Measurements from ENCODE around the gene PWWP2B.

Gene PWWP2B

GRCh38 chr10:132451506-132452215 lies 54.7 kb downstream of the PWWP2B start:
- Histone ChIP-seq H3K4me1 (ENCODE audit: insufficient read depth, poor library complexity, severe bottlenecking) (peaks cover 25% of the 10 kb centered on the region), H3K36me3 (ENCODE audit: low read depth) (no peaks in the 10 kb centered on the region), H3K9me3 (ENCODE audit: severe bottlenecking) (no peaks in the 10 kb centered on the region), H3K27me3 (ENCODE audit: insufficient read depth, poor library complexity, severe bottlenecking) (no peaks in the 10 kb centered on the region), H3K27ac (ENCODE audit: poor library complexity, severe bottlenecking) (no peak overlapping the region), H3K4me3 (ENCODE audit: severe bottlenecking) (no peak overlapping the region)
- TF ChIP-seq CTCF (IDR thresholded peaks at IDR 0.05; ENCODE audit: poor library complexity, severe bottlenecking), result no peak
- ATAC-seq (ENCODE audit: low read depth) (no peak), DNase-seq (ENCODE audit: low spot score) (no peak)

DNA sequence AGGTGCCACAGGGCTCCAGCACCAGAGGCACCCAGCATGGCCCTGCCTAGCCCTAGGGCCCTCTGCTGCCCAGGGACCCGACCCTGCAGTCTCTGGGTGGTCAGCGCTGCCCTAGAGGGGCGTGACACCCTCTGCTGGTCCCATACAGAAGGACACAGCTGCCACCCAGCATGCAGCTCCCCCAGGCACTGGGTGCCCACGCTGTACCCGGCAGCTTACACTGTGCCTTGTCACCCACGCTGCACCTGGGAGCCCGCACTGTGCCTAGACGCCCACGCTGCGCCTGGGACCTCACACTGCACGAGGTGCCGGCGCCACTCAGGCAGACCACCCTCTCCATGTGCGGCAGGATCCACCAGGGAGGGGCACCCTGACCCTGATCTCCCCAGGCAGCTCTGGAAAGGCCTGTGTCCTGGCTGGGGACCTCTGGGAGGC lies 55.2 kb downstream of the PWWP2B start:
- DNase-seq (ENCODE audit: low spot score), result no peak
- Histone ChIP-seq H3K27ac (ENCODE audit: poor library complexity, severe bottlenecking) (no peak overlapping the region), H3K4me3 (ENCODE audit: severe bottlenecking) (no peak overlapping the region), H3K27me3 (ENCODE audit: insufficient read depth, poor library complexity, severe bottlenecking) (no peaks in the 10 kb centered on the region), H3K36me3 (ENCODE audit: low read depth) (no peaks in the 10 kb centered on the region), H3K4me1 (ENCODE audit: insufficient read depth, poor library complexity, severe bottlenecking) (peaks cover 21% of the 10 kb centered on the region), H3K9me3 (ENCODE audit: severe bottlenecking) (no peaks in the 10 kb centered on the region)
- no peak for TF ChIP-seq CTCF (IDR thresholded peaks at IDR 0.05; ENCODE audit: poor library complexity, severe bottlenecking)
- ATAC-seq (ENCODE audit: low read depth), result no peak

DNA sequence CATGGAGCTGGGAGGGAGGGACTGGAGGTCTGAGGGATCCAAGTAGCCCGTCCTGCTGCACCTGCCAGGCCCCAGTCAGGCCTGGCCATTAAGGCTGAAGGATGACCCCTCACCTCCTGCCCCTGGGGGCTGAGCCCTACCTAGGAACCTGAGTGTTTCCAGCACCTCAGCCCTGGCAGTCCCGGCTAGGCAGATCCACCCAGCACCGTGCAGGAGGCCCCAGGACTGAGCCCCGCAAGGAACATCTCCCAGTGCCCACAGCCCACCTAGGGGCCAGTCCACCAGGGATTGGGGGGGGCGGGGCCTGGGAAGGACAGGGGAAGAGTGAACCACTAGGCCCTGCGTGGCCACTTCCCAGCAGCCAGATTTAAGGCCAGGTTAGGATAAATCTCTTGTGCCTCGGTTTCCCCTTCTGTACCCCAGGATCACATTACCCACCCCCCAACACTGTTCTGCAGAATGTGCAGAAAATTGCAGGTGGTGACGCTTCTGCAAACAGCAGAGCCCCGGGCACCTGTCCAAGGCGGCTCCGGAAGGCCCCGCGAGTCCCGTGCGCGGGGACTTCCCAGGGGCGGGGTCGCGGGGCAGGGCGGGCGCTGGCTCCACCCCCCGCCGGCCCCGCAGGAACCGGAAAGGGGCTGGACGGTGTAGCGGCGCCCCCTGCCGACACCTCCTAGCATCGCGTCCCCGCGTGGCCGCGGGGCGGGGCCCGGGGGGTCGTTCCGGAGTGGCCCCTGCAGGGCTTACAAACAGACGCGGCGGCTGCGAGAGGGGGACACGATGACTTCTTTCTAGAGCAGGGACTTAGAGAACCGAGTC lies 55.9 kb downstream of the PWWP2B start:
- Histone ChIP-seq H3K27me3 (ENCODE audit: insufficient read depth, poor library complexity, severe bottlenecking) (no peaks in the 10 kb centered on the region), H3K4me1 (ENCODE audit: insufficient read depth, poor library complexity, severe bottlenecking) (peaks cover 15% of the 10 kb centered on the region), H3K4me3 (ENCODE audit: severe bottlenecking) (no peak overlapping the region), H3K9me3 (ENCODE audit: severe bottlenecking) (no peaks in the 10 kb centered on the region), H3K36me3 (ENCODE audit: low read depth) (no peaks in the 10 kb centered on the region), H3K27ac (ENCODE audit: poor library complexity, severe bottlenecking) (no peak overlapping the region)
- ATAC-seq (ENCODE audit: low read depth), result peak; percentile 52
- peak; percentile 97 for TF ChIP-seq CTCF (IDR thresholded peaks at IDR 0.05; ENCODE audit: poor library complexity, severe bottlenecking)
- DNase-seq (ENCODE audit: low spot score), result no peak

GRCh38 chr10:132453470-132453861 lies 56.5 kb downstream of the PWWP2B start:
- peaks cover 10% of the 10 kb centered on the region for H3K4me1 ChIP-seq (ENCODE audit: insufficient read depth, poor library complexity, severe bottlenecking)
- H3K4me3 ChIP-seq (ENCODE audit: severe bottlenecking), result no peak overlapping the region
- peak; percentile 76 for TF ChIP-seq CTCF (IDR thresholded peaks at IDR 0.05; ENCODE audit: poor library complexity, severe bottlenecking)
- no peaks in the 10 kb centered on the region for H3K36me3 ChIP-seq (ENCODE audit: low read depth)
- ATAC-seq (ENCODE audit: low read depth), result no peak
- H3K9me3 ChIP-seq (ENCODE audit: severe bottlenecking), result no peaks in the 10 kb centered on the region
- no peak for DNase-seq (ENCODE audit: low spot score)
- H3K27ac ChIP-seq (ENCODE audit: poor library complexity, severe bottlenecking), result no peak overlapping the region
- no peaks in the 10 kb centered on the region for H3K27me3 ChIP-seq (ENCODE audit: insufficient read depth, poor library complexity, severe bottlenecking)

Data from RWPE2 (cell line).